ENCODE results near the gene DGKB. TPM values are rescaled to one million over a fixed set of nuclear protein-coding genes. Genes with fewer than 3 reads are reported as not detected.

DGKB gene
- total and polyA plus RNA-seq, 8 donors: 0.20 to 260 (median 3.2) TPM; not detected in 4

DNA sequence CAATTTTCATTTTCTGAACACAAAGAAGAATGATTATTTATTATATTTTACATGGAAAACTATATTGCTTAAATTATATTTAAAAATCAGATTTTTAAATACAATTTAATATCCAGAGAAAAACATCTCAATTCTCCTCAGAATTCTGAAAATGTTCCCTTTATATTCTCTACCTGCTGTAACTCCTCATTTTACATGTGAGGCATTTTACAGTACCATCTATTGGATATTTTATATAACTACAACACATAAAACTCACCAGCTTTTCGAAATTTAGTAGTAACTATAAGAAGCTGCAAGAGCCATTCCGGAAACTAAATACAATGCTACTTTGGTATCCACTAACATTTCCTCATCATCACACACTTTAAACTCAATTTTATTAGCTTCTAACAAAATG is 264.6 kb downstream of the DGKB start:
- no peak for DNase-seq
- intact Hi-C loops (cut with DNase I; ENCODE audit: low total_unique reads): no loop called here
- 64 to 78% (median 69%) methylated on average over 2 of the region's 2 CpGs for WGBS, 5 donors
- Histone ChIP-seq H3K4me1 (peaks cover 0 to 10% (median 3%) of the 10 kb centered on the region in 4 donors), H3K36me3 (no peaks in the 10 kb centered on the region), H3K27ac (no peak overlapping the region), H3K27me3 (no peaks in the 10 kb centered on the region), H3K4me3 (no peak overlapping the region), H3K9me3 (no peaks in the 10 kb centered on the region)
- no peak for TF ChIP-seq POLR2A (IDR thresholded peaks at IDR 0.05)

DNA sequence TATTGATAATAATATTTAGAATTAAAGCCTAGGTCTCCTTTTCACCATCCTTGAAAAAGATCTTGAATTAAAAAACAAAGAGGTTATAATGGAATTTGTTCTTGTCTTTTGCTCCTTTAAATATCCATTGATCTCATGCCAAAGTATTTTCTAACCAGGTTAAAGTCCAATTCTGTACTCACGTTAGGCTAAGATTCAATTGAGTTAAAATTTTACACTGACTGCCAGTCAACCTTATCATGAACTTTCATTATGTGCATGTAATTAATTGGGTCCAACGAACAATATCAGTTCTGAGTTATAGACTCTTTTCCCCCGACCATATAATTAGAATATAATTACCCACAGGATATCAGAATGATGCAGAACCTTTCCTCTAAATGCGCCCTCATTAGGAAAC is 266.6 kb downstream of the DGKB start:
- Histone ChIP-seq H3K36me3 (no peaks in the 10 kb centered on the region), H3K9me3 (no peaks in the 10 kb centered on the region), H3K27ac (no peak overlapping the region), H3K4me3 (no peak overlapping the region), H3K27me3 (no peaks in the 10 kb centered on the region), H3K4me1 (peaks cover 0 to 10% (median 3%) of the 10 kb centered on the region in 4 donors)
- WGBS, 5 donors: 33 to 47% (median 39%) methylated on average over 4 of the region's 4 CpGs
- intact Hi-C loops (cut with DNase I; ENCODE audit: low total_unique reads): no loop called here
- TF ChIP-seq, protein P1, sequence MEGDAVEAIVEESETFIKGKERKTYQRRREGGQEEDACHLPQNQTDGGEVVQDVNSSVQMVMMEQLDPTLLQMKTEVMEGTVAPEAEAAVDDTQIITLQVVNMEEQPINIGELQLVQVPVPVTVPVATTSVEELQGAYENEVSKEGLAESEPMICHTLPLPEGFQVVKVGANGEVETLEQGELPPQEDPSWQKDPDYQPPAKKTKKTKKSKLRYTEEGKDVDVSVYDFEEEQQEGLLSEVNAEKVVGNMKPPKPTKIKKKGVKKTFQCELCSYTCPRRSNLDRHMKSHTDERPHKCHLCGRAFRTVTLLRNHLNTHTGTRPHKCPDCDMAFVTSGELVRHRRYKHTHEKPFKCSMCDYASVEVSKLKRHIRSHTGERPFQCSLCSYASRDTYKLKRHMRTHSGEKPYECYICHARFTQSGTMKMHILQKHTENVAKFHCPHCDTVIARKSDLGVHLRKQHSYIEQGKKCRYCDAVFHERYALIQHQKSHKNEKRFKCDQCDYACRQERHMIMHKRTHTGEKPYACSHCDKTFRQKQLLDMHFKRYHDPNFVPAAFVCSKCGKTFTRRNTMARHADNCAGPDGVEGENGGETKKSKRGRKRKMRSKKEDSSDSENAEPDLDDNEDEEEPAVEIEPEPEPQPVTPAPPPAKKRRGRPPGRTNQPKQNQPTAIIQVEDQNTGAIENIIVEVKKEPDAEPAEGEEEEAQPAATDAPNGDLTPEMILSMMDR (IDR thresholded peaks at IDR 0.05): no peak
- TF ChIP-seq EP300 (IDR thresholded peaks at IDR 0.05) (no peak), POLR2AphosphoS5 (IDR thresholded peaks at IDR 0.05) (no peak), POLR2A (IDR thresholded peaks at IDR 0.05) (no peak)
- peak in 1 of 2 donors; percentile 12 for DNase-seq

DNA sequence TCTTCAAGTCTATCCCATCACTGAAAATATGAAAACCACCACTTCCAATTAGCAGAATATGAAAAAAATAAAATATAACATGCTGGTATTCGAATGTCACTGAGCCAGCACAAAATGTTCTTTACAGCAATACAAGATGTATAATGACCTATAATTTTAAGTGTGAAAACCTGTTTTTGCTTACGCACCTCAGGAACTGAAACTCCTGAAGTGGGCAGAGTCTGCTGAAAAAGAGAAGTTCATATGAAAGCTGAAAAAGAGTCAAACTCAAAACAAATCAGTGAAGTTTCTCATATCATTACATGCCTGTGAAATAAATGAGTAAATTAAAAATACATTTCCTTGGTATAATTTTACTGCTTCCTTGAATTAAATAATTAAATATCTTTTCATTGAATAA is 272.5 kb downstream of the DGKB start:
- Histone ChIP-seq H3K9me3 (no peaks in the 10 kb centered on the region), H3K4me3 (no peak overlapping the region), H3K27me3 (no peaks in the 10 kb centered on the region), H3K36me3 (no peaks in the 10 kb centered on the region), H3K27ac (no peak overlapping the region), H3K4me1 (no peaks in the 10 kb centered on the region)
- intact Hi-C loops (cut with DNase I; ENCODE audit: low total_unique reads): no loop called here
- no peak for TF ChIP-seq POLR2A (IDR thresholded peaks at IDR 0.05)
- TF ChIP-seq, protein P1 (IDR thresholded peaks at IDR 0.05): no peak
- TF ChIP-seq POLR2AphosphoS5 (IDR thresholded peaks at IDR 0.05): no peak
- no peak for TF ChIP-seq EP300 (IDR thresholded peaks at IDR 0.05)
- 85 to 90% (median 88%) methylated on average over 2 of the region's 2 CpGs for WGBS, 5 donors
- no peak for DNase-seq

DNA sequence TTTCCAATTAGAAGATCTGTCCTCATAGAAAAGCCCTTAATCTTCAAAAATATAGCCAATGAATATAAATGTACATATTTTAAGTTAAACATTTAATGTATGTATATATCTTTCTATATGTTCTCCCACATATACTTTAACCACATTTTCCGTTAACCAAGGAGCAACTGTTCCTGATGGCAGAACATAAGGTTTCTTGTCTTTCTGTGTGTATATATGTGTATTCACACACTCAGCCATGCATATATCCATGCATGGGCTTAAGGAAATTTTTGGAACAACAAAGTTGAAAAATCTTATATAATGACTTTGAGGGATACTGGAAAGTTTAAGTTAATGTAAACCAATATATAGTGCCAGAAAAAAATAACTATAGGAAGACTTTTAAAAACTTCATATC is 274.0 kb downstream of the DGKB start:
- Histone ChIP-seq H3K27ac (no peak overlapping the region), H3K27me3 (no peaks in the 10 kb centered on the region), H3K4me3 (no peak overlapping the region), H3K36me3 (no peaks in the 10 kb centered on the region), H3K4me1 (no peaks in the 10 kb centered on the region), H3K9me3 (no peaks in the 10 kb centered on the region)
- 82 to 98% (median 91%) methylated on average over 1 of the region's 1 CpG for WGBS, 5 donors
- DNase-seq: no peak
- TF ChIP-seq POLR2A (IDR thresholded peaks at IDR 0.05): no peak
- TF ChIP-seq EP300 (IDR thresholded peaks at IDR 0.05): no peak
- intact Hi-C loops (cut with DNase I; ENCODE audit: low total_unique reads): no loop called here

DNA sequence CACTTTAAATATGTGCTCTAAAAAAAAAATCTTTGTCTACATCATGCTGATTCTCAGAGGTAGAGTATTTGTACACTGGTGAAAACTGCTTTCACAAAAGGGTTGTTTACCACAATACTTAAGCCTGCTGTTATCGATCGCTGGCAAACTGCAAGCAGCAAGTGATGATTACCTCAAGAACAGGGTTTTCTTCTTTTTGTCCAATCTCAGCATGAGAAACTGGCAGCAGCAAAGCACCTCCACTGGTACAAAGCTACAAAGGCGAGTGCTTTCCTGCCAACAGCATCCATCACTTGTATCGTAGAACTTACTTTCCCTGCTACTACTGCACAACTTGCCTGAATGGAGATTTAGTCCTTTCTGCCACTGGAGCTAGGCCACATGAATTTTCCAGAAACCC is 276.5 kb downstream of the DGKB start:
- no peaks in the 10 kb centered on the region for H3K36me3 ChIP-seq
- 75 to 90% (median 83%) methylated on average over 4 of the region's 4 CpGs for WGBS, 5 donors
- no peak for TF ChIP-seq POLR2AphosphoS5 (IDR thresholded peaks at IDR 0.05)
- intact Hi-C loops (cut with DNase I; ENCODE audit: low total_unique reads): no loop called here
- H3K27me3 ChIP-seq: no peaks in the 10 kb centered on the region
- H3K4me1 ChIP-seq: no peaks in the 10 kb centered on the region
- no peak for DNase-seq
- H3K27ac ChIP-seq: no peak overlapping the region
- H3K4me3 ChIP-seq: no peak overlapping the region
- H3K9me3 ChIP-seq: no peaks in the 10 kb centered on the region

DNA sequence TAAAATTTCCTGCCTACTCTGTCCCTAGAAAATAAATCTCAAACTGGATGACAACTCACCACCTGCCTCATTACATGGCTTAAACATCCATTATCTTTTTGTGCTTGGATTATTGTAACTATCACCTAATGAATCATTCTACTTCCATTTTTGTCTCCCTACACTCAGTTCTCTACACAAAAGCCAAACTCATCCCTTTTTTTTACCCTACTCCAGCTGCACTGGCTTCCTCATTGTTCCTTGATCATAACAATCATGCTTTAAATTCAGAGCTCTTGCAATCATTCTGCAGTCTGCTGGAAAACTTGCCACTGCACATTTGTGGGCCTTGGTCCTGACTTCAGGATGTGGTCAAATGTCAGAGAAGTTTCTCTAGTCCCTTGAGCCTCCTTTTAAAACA is 280.0 kb downstream of the DGKB start:
- Histone ChIP-seq H3K36me3 (no peaks in the 10 kb centered on the region), H3K9me3 (no peaks in the 10 kb centered on the region), H3K27ac (no peak overlapping the region), H3K4me3 (no peak overlapping the region), H3K27me3 (no peaks in the 10 kb centered on the region), H3K4me1 (no peaks in the 10 kb centered on the region)
- TF ChIP-seq, protein P1 (IDR thresholded peaks at IDR 0.05): no peak
- TF ChIP-seq POLR2A (IDR thresholded peaks at IDR 0.05) (no peak), EP300 (IDR thresholded peaks at IDR 0.05) (no peak), POLR2AphosphoS5 (IDR thresholded peaks at IDR 0.05) (no peak)
- no peak for DNase-seq
- intact Hi-C loops (cut with DNase I; ENCODE audit: low total_unique reads): no loop called here

All from stomach (tissue), 9 donors.